ENCODE results near the gene NYAP2.

DNA sequence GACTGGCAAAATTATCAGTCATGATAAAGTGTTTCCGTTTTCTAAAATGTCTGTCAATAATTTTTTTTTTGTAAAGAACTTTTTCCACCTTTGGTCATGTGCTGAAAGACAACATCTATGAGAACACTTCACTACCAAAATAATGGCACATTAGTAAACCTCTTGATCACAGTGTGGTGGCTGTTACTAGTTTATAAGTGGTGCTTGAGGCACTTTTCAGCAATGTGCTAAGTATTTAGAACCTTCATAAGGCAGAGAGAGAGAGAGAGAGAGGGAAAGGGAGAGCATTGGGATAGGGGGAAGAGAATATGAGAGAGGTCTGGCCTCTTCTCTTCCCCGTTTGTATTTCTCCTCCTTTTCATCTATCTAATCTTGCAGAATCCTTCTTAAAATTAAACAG lies 1.1 kb upstream of the NYAP2 start:
- TF ChIP-seq, protein P1, sequence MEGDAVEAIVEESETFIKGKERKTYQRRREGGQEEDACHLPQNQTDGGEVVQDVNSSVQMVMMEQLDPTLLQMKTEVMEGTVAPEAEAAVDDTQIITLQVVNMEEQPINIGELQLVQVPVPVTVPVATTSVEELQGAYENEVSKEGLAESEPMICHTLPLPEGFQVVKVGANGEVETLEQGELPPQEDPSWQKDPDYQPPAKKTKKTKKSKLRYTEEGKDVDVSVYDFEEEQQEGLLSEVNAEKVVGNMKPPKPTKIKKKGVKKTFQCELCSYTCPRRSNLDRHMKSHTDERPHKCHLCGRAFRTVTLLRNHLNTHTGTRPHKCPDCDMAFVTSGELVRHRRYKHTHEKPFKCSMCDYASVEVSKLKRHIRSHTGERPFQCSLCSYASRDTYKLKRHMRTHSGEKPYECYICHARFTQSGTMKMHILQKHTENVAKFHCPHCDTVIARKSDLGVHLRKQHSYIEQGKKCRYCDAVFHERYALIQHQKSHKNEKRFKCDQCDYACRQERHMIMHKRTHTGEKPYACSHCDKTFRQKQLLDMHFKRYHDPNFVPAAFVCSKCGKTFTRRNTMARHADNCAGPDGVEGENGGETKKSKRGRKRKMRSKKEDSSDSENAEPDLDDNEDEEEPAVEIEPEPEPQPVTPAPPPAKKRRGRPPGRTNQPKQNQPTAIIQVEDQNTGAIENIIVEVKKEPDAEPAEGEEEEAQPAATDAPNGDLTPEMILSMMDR (IDR thresholded peaks at IDR 0.05; ENCODE audit: low read length): no peak
- TF ChIP-seq EZH2 (IDR thresholded peaks at IDR 0.05; ENCODE audit: borderline replicate concordance, low read length): no peak
